ENCODE measurements around the gene CCNL1.

- TF ChIP-seq CTCF (optimal IDR thresholded peaks at IDR 0.05 in 1 of 3, IDR thresholded peaks at IDR 0.05 in 1 of 3, conservative IDR thresholded peaks at IDR 0.05 in 1 of 3; ENCODE audit: extremely low read depth in 1 of 3, insufficient read depth in 2 of 3, low read length in 3 of 3) (no peak), EZH2 (IDR thresholded peaks at IDR 0.05; ENCODE audit: low read length) (no peak)
Measured at GRCh38 chr3:157204880-157205279, 44.9 kb upstream of the CCNL1 start.
